HG03575 (cell line): ENCODE data around the gene PPFIA3.
"Not testable (repeated sequence)": the region's sequence is repeated elsewhere in the genome, so short reads cannot be mapped to it uniquely, and the experiment has no call there.

Source experiments
- ATAC-seq: cut with Tn5 transposase; IDR thresholded peaks from one replicate; pipeline ENCODE4 v1.9.1; 2021; ENCODE audit not compliant: unreplicated experiment, insufficient number of reproducible peaks, low FRiP score; ENCODE audit errors: extremely low read depth

The PPFIA3 gene

GRCh38 chr19:49119411-49120324 is at the start of gene PPFIA3:
TSS of gene PPFIA3 (plus strand) at chr19:49119544. CDS start at chr19:49127874, 8,330 bp downstream.
- no peak for ATAC-seq

- ATAC-seq: no peak
Measured at GRCh38 chr19:49070416-49070815, 48.9 kb upstream of the PPFIA3 start.

GRCh38 chr19:49071860-49072547 is 47.3 kb upstream of the PPFIA3 start:
- ATAC-seq: no peak

GRCh38 chr19:49073514-49074378 is 45.6 kb upstream of the PPFIA3 start:
- ATAC-seq: no peak

- not testable (repeated sequence) for ATAC-seq
Measured at GRCh38 chr19:49074869-49075268, 44.5 kb upstream of the PPFIA3 start.

- no peak for ATAC-seq
Measured at GRCh38 chr19:49080392-49080791, 39.0 kb upstream of the PPFIA3 start.

- ATAC-seq: no peak
Measured at GRCh38 chr19:49081273-49081672, 38.1 kb upstream of the PPFIA3 start.

GRCh38 chr19:49084206-49085019 is 34.9 kb upstream of the PPFIA3 start:
- ATAC-seq: no peak

- ATAC-seq: peak; percentile 52
Measured at GRCh38 chr19:49085020-49085867, 34.1 kb upstream of the PPFIA3 start, which contains the start of gene SNRNP70. TSS of gene SNRNP70 (plus strand) at chr19:49085451. CDS start at chr19:49086415, 964 bp downstream.

- ATAC-seq: no peak
Measured at GRCh38 chr19:49085868-49086232, 33.5 kb upstream of the PPFIA3 start.

- no peak for ATAC-seq
Measured at GRCh38 chr19:49086296-49086695, 33.0 kb upstream of the PPFIA3 start.

- no peak for ATAC-seq
Measured at GRCh38 chr19:49091391-49092038, 27.8 kb upstream of the PPFIA3 start.

GRCh38 chr19:49092686-49093085 is 26.7 kb upstream of the PPFIA3 start:
- ATAC-seq: no peak

- no peak for ATAC-seq
Measured at GRCh38 chr19:49094505-49095482, 24.6 kb upstream of the PPFIA3 start.

- no peak for ATAC-seq
Measured at GRCh38 chr19:49097453-49098288, 21.7 kb upstream of the PPFIA3 start.
